Measurements from ENCODE around the gene PROSER2. TPM values are rescaled to one million over a fixed set of nuclear protein-coding genes. Genes with fewer than 3 reads are reported as not detected.
"Not testable (repeated sequence)": the region's sequence is repeated elsewhere in the genome, so short reads cannot be mapped to it uniquely, and the experiment has no call there.

The PROSER2 gene
- total RNA-seq, 2 donors from 2014 or later = 6.2 to 9.5 TPM

- ATAC-seq (ENCODE audit: insufficient number of reproducible peaks, low FRiP score, low read depth) = no peak
- no peak for TF ChIP-seq CTCF (IDR thresholded peaks at IDR 0.05)
- no peak overlapping the region for H3K27ac ChIP-seq
- H3K4me3 ChIP-seq = no peak overlapping the region
- H3K9me3 ChIP-seq = no peaks in the 10 kb centered on the region
- DNase-seq (ENCODE audit: low spot score) = no peak
- peaks cover 8% of the 10 kb centered on the region for H3K36me3 ChIP-seq
- H3K4me1 ChIP-seq (ENCODE audit: control insufficient read depth in 1 of 2, low read depth in 2 of 2) = no peaks in the 10 kb centered on the region
- H3K27me3 ChIP-seq (replicated peaks; ENCODE audit: insufficient read depth) = no peaks in the 10 kb centered on the region
Observed at GRCh38 chr10:11851910-11852309, 28.8 kb downstream of the PROSER2 start.

- ATAC-seq (ENCODE audit: insufficient number of reproducible peaks, low FRiP score, low read depth); H3K9me3 ChIP-seq; H3K36me3 ChIP-seq; H3K4me3 ChIP-seq; H3K4me1 ChIP-seq (ENCODE audit: control insufficient read depth in 1 of 2, low read depth in 2 of 2); H3K27me3 ChIP-seq (replicated peaks; ENCODE audit: insufficient read depth); H3K27ac ChIP-seq; DNase-seq (ENCODE audit: low spot score): not testable (repeated sequence)
Observed at GRCh38 chr10:11852637-11853036, 29.5 kb downstream of the PROSER2 start.

GRCh38 chr10:11853468-11853867, 30.3 kb downstream of the PROSER2 start:
- no peaks in the 10 kb centered on the region for H3K27me3 ChIP-seq (replicated peaks; ENCODE audit: insufficient read depth)
- no peak for ATAC-seq (ENCODE audit: insufficient number of reproducible peaks, low FRiP score, low read depth)
- no peak for TF ChIP-seq CTCF (IDR thresholded peaks at IDR 0.05)
- H3K4me3 ChIP-seq = no peak overlapping the region
- H3K4me1 ChIP-seq (ENCODE audit: control insufficient read depth in 1 of 2, low read depth in 2 of 2) = no peaks in the 10 kb centered on the region
- H3K36me3 ChIP-seq = peaks cover 8% of the 10 kb centered on the region
- no peaks in the 10 kb centered on the region for H3K9me3 ChIP-seq
- no peak overlapping the region for H3K27ac ChIP-seq
- no peak for DNase-seq (ENCODE audit: low spot score)

GRCh38 chr10:11854301-11854700, 31.1 kb downstream of the PROSER2 start:
- Histone ChIP-seq H3K4me1 (ENCODE audit: control insufficient read depth in 1 of 2, low read depth in 2 of 2) (no peaks in the 10 kb centered on the region), H3K4me3 (no peak overlapping the region), H3K27me3 (replicated peaks; ENCODE audit: insufficient read depth) (no peaks in the 10 kb centered on the region), H3K9me3 (no peaks in the 10 kb centered on the region), H3K27ac (no peak overlapping the region), H3K36me3 (peaks cover 8% of the 10 kb centered on the region)
- ATAC-seq (ENCODE audit: insufficient number of reproducible peaks, low FRiP score, low read depth) = no peak
- TF ChIP-seq CTCF (IDR thresholded peaks at IDR 0.05) = no peak
- no peak for DNase-seq (ENCODE audit: low spot score)

- Histone ChIP-seq H3K36me3 (peaks cover 8% of the 10 kb centered on the region), H3K4me1 (ENCODE audit: control insufficient read depth in 1 of 2, low read depth in 2 of 2) (no peaks in the 10 kb centered on the region), H3K27me3 (replicated peaks; ENCODE audit: insufficient read depth) (no peaks in the 10 kb centered on the region), H3K27ac (no peak overlapping the region), H3K4me3 (no peak overlapping the region), H3K9me3 (no peaks in the 10 kb centered on the region)
- no peak for TF ChIP-seq CTCF (IDR thresholded peaks at IDR 0.05)
- no peak for DNase-seq (ENCODE audit: low spot score)
- ATAC-seq (ENCODE audit: insufficient number of reproducible peaks, low FRiP score, low read depth) = no peak
Observed at GRCh38 chr10:11856089-11856488, 32.9 kb downstream of the PROSER2 start.

GRCh38 chr10:11856678-11857077, 33.5 kb downstream of the PROSER2 start:
- no peak for TF ChIP-seq CTCF (IDR thresholded peaks at IDR 0.05)
- no peak for DNase-seq (ENCODE audit: low spot score)
- H3K27ac ChIP-seq = no peak overlapping the region
- H3K36me3 ChIP-seq = peaks cover 8% of the 10 kb centered on the region
- no peak overlapping the region for H3K4me3 ChIP-seq
- no peak for ATAC-seq (ENCODE audit: insufficient number of reproducible peaks, low FRiP score, low read depth)
- no peaks in the 10 kb centered on the region for H3K27me3 ChIP-seq (replicated peaks; ENCODE audit: insufficient read depth)
- no peaks in the 10 kb centered on the region for H3K4me1 ChIP-seq (ENCODE audit: control insufficient read depth in 1 of 2, low read depth in 2 of 2)
- H3K9me3 ChIP-seq = no peaks in the 10 kb centered on the region
